Measurements from ENCODE around the gene PDPK1.
A peak's percentile ranks its signal among the peaks of the same experiment; 100 is the strongest.

The PDPK1 gene

GRCh38 chr16:2514333-2515179, 23.3 kb upstream of the PDPK1 start:
- peaks cover 47% of the 10 kb centered on the region for H3K4me1 Mint-ChIP-seq (ENCODE audit: low read depth)
- peak overlapping the region; percentile 91 for H3K4me3 Mint-ChIP-seq
- no peaks in the 10 kb centered on the region for H3K27me3 Mint-ChIP-seq
- peak overlapping the region; percentile 92 for H3K27ac Mint-ChIP-seq
- no peaks in the 10 kb centered on the region for H3K9me3 Mint-ChIP-seq (ENCODE audit: low read depth)
- H3K36me3 Mint-ChIP-seq = no peaks in the 10 kb centered on the region

GRCh38 chr16:2515180-2515851, 22.5 kb upstream of the PDPK1 start:
- Mint-ChIP-seq H3K9me3 (ENCODE audit: low read depth) (no peaks in the 10 kb centered on the region), H3K4me1 (ENCODE audit: low read depth) (peaks cover 51% of the 10 kb centered on the region), H3K27ac (peak overlapping the region; percentile 92), H3K27me3 (no peaks in the 10 kb centered on the region), H3K36me3 (no peaks in the 10 kb centered on the region), H3K4me3 (peak overlapping the region; percentile 91)

GRCh38 chr16:2516391-2517240, 21.2 kb upstream of the PDPK1 start:
- Mint-ChIP-seq H3K36me3 (no peaks in the 10 kb centered on the region), H3K27ac (peak overlapping the region; percentile 92), H3K27me3 (no peaks in the 10 kb centered on the region), H3K9me3 (ENCODE audit: low read depth) (no peaks in the 10 kb centered on the region), H3K4me1 (ENCODE audit: low read depth) (peaks cover 60% of the 10 kb centered on the region), H3K4me3 (peak overlapping the region; percentile 91)

GRCh38 chr16:2517954-2518605, 19.7 kb upstream of the PDPK1 start:
- Mint-ChIP-seq H3K9me3 (ENCODE audit: low read depth) (no peaks in the 10 kb centered on the region), H3K27me3 (no peaks in the 10 kb centered on the region), H3K4me3 (no peak overlapping the region), H3K4me1 (ENCODE audit: low read depth) (peaks cover 52% of the 10 kb centered on the region), H3K27ac (peak overlapping the region; percentile 16), H3K36me3 (no peaks in the 10 kb centered on the region)

- Mint-ChIP-seq H3K9me3 (ENCODE audit: low read depth) (no peaks in the 10 kb centered on the region), H3K4me1 (ENCODE audit: low read depth) (peaks cover 53% of the 10 kb centered on the region), H3K4me3 (peak overlapping the region; percentile 81), H3K27me3 (no peaks in the 10 kb centered on the region), H3K27ac (peak overlapping the region; percentile 91), H3K36me3 (no peaks in the 10 kb centered on the region)
These were observed 18.8 kb upstream of the PDPK1 start for GRCh38 chr16:2518823-2519710.

- H3K36me3 Mint-ChIP-seq = no peaks in the 10 kb centered on the region
- H3K27ac Mint-ChIP-seq = peak overlapping the region; percentile 91
- H3K4me1 Mint-ChIP-seq (ENCODE audit: low read depth) = peaks cover 53% of the 10 kb centered on the region
- peak overlapping the region; percentile 81 for H3K4me3 Mint-ChIP-seq
- H3K27me3 Mint-ChIP-seq = no peaks in the 10 kb centered on the region
- no peaks in the 10 kb centered on the region for H3K9me3 Mint-ChIP-seq (ENCODE audit: low read depth)
These were observed 18.1 kb upstream of the PDPK1 start for GRCh38 chr16:2519711-2520080.

- no peaks in the 10 kb centered on the region for H3K36me3 Mint-ChIP-seq
- peak within 1 kb of the TSS; percentile 93 for H3K27ac Mint-ChIP-seq
- no peaks in the 10 kb centered on the region for H3K9me3 Mint-ChIP-seq (ENCODE audit: low read depth)
- peaks cover 50% of the 10 kb centered on the region for H3K4me1 Mint-ChIP-seq (ENCODE audit: low read depth)
- H3K4me3 Mint-ChIP-seq = peak within 1 kb of the TSS; percentile 90
- no peaks in the 10 kb centered on the region for H3K27me3 Mint-ChIP-seq
These were observed 17.6 kb upstream of the PDPK1 start, which contains the start of gene AMDHD2 for GRCh38 chr16:2520097-2520783. Gene AMDHD2, plus strand, starts transcription at chr16:2520371. Its CDS starts 88 bp downstream, at chr16:2520459.

- peaks cover 43% of the 10 kb centered on the region for H3K4me1 Mint-ChIP-seq (ENCODE audit: low read depth)
- H3K27ac Mint-ChIP-seq = peak overlapping the region; percentile 93
- no peaks in the 10 kb centered on the region for H3K9me3 Mint-ChIP-seq (ENCODE audit: low read depth)
- peak overlapping the region; percentile 90 for H3K4me3 Mint-ChIP-seq
- H3K27me3 Mint-ChIP-seq = no peaks in the 10 kb centered on the region
- H3K36me3 Mint-ChIP-seq = no peaks in the 10 kb centered on the region
These were observed 16.9 kb upstream of the PDPK1 start for GRCh38 chr16:2520784-2521531.

- H3K27me3 Mint-ChIP-seq = no peaks in the 10 kb centered on the region
- no peak overlapping the region for H3K4me3 Mint-ChIP-seq
- peaks cover 20% of the 10 kb centered on the region for H3K4me1 Mint-ChIP-seq (ENCODE audit: low read depth)
- no peaks in the 10 kb centered on the region for H3K36me3 Mint-ChIP-seq
- H3K9me3 Mint-ChIP-seq (ENCODE audit: low read depth) = no peaks in the 10 kb centered on the region
- H3K27ac Mint-ChIP-seq = no peak overlapping the region
These were observed 14.0 kb upstream of the PDPK1 start for GRCh38 chr16:2523801-2524231.

GRCh38 chr16:2524339-2524938, 13.4 kb upstream of the PDPK1 start:
- Mint-ChIP-seq H3K9me3 (ENCODE audit: low read depth) (no peaks in the 10 kb centered on the region), H3K36me3 (no peaks in the 10 kb centered on the region), H3K4me3 (no peak overlapping the region), H3K27ac (peak overlapping the region; percentile 34), H3K27me3 (no peaks in the 10 kb centered on the region), H3K4me1 (ENCODE audit: low read depth) (peaks cover 16% of the 10 kb centered on the region)

GRCh38 chr16:2526135-2526534, 11.7 kb upstream of the PDPK1 start:
- Mint-ChIP-seq H3K27me3 (no peaks in the 10 kb centered on the region), H3K4me1 (ENCODE audit: low read depth) (peaks cover 10% of the 10 kb centered on the region), H3K4me3 (no peak overlapping the region), H3K36me3 (no peaks in the 10 kb centered on the region), H3K27ac (no peak overlapping the region), H3K9me3 (ENCODE audit: low read depth) (no peaks in the 10 kb centered on the region)

- Mint-ChIP-seq H3K4me1 (ENCODE audit: low read depth) (peaks cover 9% of the 10 kb centered on the region), H3K36me3 (no peaks in the 10 kb centered on the region), H3K27me3 (no peaks in the 10 kb centered on the region), H3K4me3 (no peak overlapping the region), H3K9me3 (ENCODE audit: low read depth) (no peaks in the 10 kb centered on the region), H3K27ac (no peak overlapping the region)
These were observed 10.6 kb upstream of the PDPK1 start for GRCh38 chr16:2527071-2527783.
